ENCODE results near the gene MYO7B.

Gene MYO7B

DNA sequence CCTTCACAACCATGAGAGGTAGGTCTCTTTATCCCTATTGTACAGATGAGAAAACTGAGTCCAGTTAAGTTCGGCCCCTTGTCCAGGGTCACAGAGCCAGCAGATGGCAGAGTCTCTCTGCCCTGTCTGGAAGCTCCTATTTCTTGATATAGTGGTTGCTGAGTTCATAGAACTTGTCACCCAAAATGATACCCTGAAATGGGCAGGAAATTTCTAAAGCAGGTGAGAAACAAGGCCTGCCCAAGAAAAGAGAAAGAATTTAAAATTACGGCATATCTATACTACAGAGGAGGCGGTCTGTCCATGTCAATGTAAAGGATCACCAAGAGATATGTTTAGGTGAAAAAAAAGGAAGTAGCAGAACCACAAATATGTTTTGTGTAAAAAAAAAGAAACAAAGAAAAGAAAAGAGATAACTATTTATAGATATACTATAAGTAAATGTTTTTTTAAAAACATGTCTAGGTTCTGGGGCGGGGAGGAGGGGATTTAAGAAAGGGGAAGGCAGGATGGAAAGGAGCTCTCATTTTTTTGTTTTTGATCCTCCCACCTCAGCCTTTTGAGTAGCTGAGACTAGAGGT is 39.8 kb downstream of the MYO7B start:
- DNase-seq = no peak

DNA sequence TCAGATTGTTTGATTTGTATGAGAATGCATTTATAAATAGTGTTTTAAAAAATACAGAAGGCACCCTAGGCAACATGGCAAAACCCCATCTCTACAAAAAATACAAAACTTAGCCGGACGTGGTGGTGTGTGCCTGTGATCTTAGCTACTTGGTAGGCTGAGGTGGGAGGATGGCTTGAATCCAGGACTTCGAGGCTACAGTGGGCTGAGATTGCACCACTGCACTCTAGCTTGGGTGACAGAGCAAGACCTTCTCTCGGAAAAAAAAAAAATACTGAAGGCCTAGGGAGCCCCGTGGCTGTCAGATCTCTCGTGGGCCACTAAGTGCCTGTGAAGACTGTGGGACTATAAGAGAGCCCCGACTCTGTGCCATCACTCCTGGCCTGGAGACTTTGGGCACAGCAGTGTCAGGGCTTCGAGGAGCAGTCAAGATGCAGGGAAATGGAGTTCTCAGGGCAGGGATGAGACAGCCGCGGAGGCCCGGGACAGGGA is 40.5 kb downstream of the MYO7B start:
- DNase-seq = no peak

GRCh38 chr2:127576433-127577207 is 41.1 kb downstream of the MYO7B start:
- DNase-seq = no peak

GRCh38 chr2:127577208-127577475 is 41.7 kb downstream of the MYO7B start:
- no peak for DNase-seq

- DNase-seq = no peak
Observed at GRCh38 chr2:127577503-127577902, 42.0 kb downstream of the MYO7B start.

DNA sequence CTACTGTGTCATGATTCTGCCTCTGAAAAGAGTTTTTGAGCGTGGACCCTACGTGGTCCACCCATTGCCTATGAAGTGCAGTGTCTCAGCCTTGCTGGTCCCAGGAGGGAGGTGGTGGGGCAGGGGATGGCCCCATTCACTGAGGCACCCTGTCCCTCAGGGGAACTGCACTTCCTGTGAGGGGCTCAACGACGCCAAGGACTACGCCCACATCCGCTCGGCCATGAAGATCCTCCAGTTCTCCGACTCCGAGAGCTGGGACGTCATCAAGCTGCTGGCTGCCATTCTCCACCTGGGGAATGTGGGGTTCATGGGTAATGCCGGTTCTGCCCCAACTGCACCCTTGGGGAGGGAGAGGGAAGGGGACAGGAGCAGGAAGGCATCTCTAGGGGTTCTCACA is 42.5 kb downstream of the MYO7B start:
- no peak for DNase-seq

- no peak for DNase-seq
Observed at GRCh38 chr2:127578411-127578810, 42.9 kb downstream of the MYO7B start.

GRCh38 chr2:127579231-127579630 is 43.7 kb downstream of the MYO7B start:
- no peak for DNase-seq

GRCh38 chr2:127580167-127581049 is 44.9 kb downstream of the MYO7B start:
- no peak for DNase-seq

- no peak for DNase-seq
Observed at GRCh38 chr2:127581050-127581345, 45.5 kb downstream of the MYO7B start.

- no peak for DNase-seq
Observed at GRCh38 chr2:127581516-127582490, 46.3 kb downstream of the MYO7B start.

DNA sequence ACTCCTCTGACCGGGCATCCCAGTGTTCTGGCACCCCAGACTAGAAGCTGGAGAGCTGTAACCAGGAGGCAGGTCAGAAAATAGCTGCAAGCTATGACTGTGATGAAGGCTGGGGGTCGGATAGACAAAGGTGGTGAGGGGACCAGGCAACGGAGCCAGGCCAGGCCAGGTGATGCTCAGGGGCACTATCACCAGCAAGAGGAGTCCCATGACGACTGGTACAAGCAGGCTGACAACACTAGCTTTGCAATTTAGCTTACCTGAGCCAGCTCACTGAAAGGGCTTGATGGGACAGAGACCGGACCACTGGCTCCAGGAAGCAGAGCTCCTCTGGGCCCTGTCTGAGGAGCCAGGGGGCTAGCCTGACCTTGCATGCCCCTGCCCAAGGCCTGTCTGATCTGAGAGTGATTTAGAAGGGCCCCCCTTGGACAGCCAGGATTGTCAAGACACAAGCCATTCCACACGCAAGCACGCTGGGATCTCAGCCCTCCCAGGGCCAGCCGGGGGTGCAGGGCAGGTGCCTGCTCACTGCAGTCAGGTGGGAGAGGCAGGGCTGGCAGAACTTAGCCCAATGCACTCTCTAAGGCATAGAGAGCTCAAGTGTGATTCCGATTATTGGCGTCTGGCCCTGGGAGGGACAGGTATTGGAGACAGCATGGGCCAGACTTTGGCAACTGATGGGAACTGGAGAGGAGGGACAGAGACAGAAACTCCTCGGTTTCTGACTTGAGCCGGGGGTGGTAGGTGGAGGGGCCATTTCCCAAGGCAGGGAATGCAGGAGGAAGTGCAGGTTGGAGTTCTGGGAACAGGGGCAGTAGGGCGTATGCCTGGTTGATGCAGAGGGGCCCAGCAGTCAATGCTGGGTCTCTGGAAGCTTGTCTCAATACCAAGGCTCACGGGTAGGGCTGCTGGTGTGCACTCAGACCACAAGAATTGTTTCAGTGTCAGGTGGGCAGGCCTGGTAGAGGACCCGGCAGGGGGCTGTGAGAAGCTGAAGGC is 47.7 kb downstream of the MYO7B start:
- no peak for DNase-seq

- no peak for DNase-seq
Observed at GRCh38 chr2:127584047-127584446, 48.6 kb downstream of the MYO7B start.

DNA sequence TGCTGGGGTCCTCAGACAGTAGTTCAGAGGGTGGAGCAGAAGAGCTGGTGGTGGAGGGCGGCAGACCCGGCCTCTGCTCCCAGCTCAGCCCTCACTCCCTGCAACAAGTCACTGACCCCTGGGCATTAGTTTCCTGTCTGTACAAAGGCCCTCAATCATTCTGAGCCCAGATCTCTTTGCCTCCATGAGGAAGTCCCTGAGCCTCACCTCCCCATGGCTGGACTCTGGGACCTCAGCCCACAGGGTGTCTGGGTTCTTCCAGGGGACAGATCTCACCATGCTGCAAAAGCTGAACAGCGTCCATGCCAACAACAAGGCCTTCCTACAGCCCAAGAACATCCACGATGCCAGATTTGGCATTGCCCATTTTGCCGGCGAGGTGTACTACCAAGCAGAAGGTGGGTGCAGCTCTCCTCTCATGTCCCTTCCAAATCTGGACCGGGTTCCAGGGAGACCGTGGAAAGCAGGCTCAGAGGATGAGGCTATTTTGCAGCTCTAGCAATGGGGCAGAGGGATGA is 49.1 kb downstream of the MYO7B start:
- no peak for DNase-seq

DNA sequence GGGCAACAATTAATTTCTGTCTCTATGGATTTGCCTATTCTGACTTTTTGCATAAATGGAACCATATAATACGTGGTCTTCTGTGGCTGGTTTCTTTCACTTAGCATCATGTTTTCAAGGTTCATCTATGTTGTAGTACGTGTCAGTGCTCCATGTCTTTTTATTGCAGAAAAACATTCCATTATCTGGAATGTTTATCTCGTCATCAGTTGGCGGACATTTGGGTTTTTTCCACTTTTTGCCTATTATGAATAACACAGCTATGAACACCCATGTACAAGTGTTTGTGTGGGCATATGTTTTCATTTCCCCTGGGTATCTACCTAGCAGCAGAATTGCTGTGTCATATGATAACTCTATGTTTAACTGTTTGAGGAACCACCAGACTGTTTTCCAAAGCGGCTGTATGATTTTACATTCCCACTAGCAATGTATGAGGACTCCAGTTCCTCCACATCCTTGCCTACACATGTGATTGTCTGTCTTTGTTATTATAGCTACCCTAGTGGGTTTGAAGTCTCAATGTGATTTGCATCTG is 49.9 kb downstream of the MYO7B start:
- no peak for DNase-seq

- no peak for DNase-seq
Observed at GRCh38 chr2:127586136-127586535, 50.7 kb downstream of the MYO7B start.

DNA sequence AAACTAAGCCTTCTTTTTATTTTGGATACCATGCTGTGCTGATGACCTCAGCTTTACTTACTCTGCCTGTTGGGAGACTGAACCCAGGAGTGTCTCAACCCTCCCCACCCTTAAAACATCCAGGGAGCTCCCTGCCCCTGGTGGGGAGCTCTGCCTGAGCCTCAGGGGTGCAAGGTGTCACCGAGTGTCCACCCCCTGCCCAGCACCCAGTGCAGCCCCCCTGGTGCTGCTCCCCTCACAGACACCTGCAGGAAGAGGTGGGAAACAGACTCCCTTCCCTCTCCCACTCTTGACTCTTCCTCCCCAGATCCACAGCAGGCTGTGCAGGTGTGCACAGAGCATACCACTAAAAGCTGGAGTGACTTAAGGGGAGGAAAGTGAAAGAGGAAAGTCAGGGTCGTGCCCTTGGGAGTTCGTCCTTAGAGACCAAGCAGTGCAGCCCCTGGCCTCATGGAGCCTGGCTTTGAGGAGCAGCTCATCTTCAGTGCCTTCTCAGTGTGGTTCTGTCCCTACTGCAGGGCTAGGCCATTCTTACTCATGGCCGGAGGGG is 51.3 kb downstream of the MYO7B start:
- DNase-seq = no peak

GRCh38 chr2:127588241-127588640 is 52.8 kb downstream of the MYO7B start:
- DNase-seq = no peak

DNA sequence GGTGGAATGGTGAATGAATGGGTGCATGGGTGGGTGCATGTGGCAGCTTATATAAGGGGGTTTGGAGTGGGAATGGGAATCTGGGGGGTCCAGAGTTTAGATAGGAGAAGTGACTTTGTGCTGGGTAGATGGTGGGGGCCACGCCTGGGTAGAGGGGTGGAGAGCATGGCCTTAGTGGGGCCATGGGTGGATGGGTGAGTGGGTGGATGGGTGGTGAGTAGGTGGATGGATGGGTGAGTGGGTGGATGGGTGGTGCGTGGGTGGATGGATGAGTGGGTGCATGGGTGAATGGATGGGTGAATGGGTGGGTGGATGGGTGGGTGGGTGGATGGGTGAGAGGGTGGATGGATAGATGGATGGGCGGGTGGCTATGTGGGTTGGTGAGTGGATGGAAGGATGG is 53.9 kb downstream of the MYO7B start:
- DNase-seq = no peak

- DNase-seq = no peak
Observed at GRCh38 chr2:127589841-127590240, 54.4 kb downstream of the MYO7B start.

All from GDM1 (cell line).